Parathyroid adenoma (tissue), 2 donors: ENCODE results near the gene MUC4.

ENCODE experiments used
- H2AFZ ChIP-seq: fragments of 300-600 bp; sonication (generic); one replicate; pipeline ENCODE4 v1.7.0; 2017; ENCODE audit warnings: antibody characterized with exemption, mild to moderate bottlenecking
- H3K27ac ChIP-seq: fragments of 300-600 bp; sonication (generic); one replicate; pipeline ENCODE4 v1.7.0; 2017
- H3K27me3 ChIP-seq: fragments of 300-600 bp; sonication (generic); one replicate; pipeline ENCODE4 v1.7.0; 2017; ENCODE audit warnings: low read length; ENCODE audit not compliant: control insufficient read depth, insufficient read depth
- H3K36me3 ChIP-seq: fragments of 300-600 bp; sonication (generic); one replicate; pipeline ENCODE4 v1.7.0; 2017; ENCODE audit warnings: low read length; ENCODE audit not compliant: control insufficient read depth, insufficient read depth
- H3K4me1 ChIP-seq: fragments of 300-600 bp; sonication (generic); one replicate; pipeline ENCODE4 v1.7.0; 2017; ENCODE audit warnings: control low read depth
- H3K4me2 ChIP-seq: fragments of 300-600 bp; sonication (generic); one replicate; pipeline ENCODE4 v1.7.0; 2017; ENCODE audit warnings: low read length
- H3K4me3 ChIP-seq: fragments of 300-600 bp; sonication (generic); one replicate; pipeline ENCODE4 v1.7.0; 2017; ENCODE audit warnings: low read depth, low read length
- H3K79me2 ChIP-seq: fragments of 300-600 bp; sonication (generic); one replicate; pipeline ENCODE4 v1.7.0; 2017; ENCODE audit warnings: control low read depth
- H3K9ac ChIP-seq: fragments of 300-600 bp; sonication (generic); one replicate; pipeline ENCODE4 v1.7.0; 2017; ENCODE audit warnings: mild to moderate bottlenecking
- H3K9me3 ChIP-seq: fragments of 300-600 bp; sonication (generic); one replicate; pipeline ENCODE4 v1.7.0; 2017; ENCODE audit warnings: low read length; ENCODE audit not compliant: control insufficient read depth
- CTCF ChIP-seq: fragments of 300-600 bp; sonication (generic); IDR thresholded peaks from one replicate; pipeline ENCODE4 v1.7.0; 2017; ENCODE audit warnings: antibody characterized with exemption, mild to moderate bottlenecking
- donor health status: primary hyperparathyroidism.

MUC4 gene

GRCh38 chr3:195768831-195769303 is 42.9 kb downstream of the MUC4 start:
- Histone ChIP-seq H3K4me2 (no peak overlapping the region), H3K4me1 (no peaks in the 10 kb centered on the region), H3K4me3 (no peak overlapping the region), H3K27me3 (no peaks in the 10 kb centered on the region), H2AFZ (no peak overlapping the region), H3K9ac (no peak overlapping the region), H3K9me3 (no peaks in the 10 kb centered on the region), H3K27ac (no peak overlapping the region), H3K79me2 (no peaks in the 10 kb centered on the region), H3K36me3 (no peaks in the 10 kb centered on the region)
- no peak for TF ChIP-seq CTCF

GRCh38 chr3:195768414-195768813 is 43.3 kb downstream of the MUC4 start:
- H3K36me3 ChIP-seq, result no peaks in the 10 kb centered on the region
- H3K79me2 ChIP-seq, result no peaks in the 10 kb centered on the region
- H3K4me3 ChIP-seq, result no peak overlapping the region
- no peak overlapping the region for H3K4me2 ChIP-seq
- no peak for TF ChIP-seq CTCF
- no peak overlapping the region for H3K27ac ChIP-seq
- H3K27me3 ChIP-seq, result no peaks in the 10 kb centered on the region
- no peak overlapping the region for H3K9ac ChIP-seq
- no peaks in the 10 kb centered on the region for H3K9me3 ChIP-seq
- no peak overlapping the region for H2AFZ ChIP-seq
- no peaks in the 10 kb centered on the region for H3K4me1 ChIP-seq

GRCh38 chr3:195767792-195768191 is 43.9 kb downstream of the MUC4 start:
- TF ChIP-seq CTCF, result no peak
- Histone ChIP-seq H3K36me3 (no peaks in the 10 kb centered on the region), H2AFZ (no peak overlapping the region)

GRCh38 chr3:195766671-195767070 is 45.1 kb downstream of the MUC4 start:
- H3K27me3 ChIP-seq, result no peaks in the 10 kb centered on the region
- no peak for TF ChIP-seq CTCF
- no peak overlapping the region for H3K9ac ChIP-seq
- H3K4me3 ChIP-seq, result no peak overlapping the region
- H3K27ac ChIP-seq, result no peak overlapping the region
- no peaks in the 10 kb centered on the region for H3K79me2 ChIP-seq
- no peak overlapping the region for H2AFZ ChIP-seq
- H3K4me1 ChIP-seq, result no peaks in the 10 kb centered on the region
- H3K9me3 ChIP-seq, result no peaks in the 10 kb centered on the region
- H3K4me2 ChIP-seq, result no peak overlapping the region
- no peaks in the 10 kb centered on the region for H3K36me3 ChIP-seq

More at GRCh38 chr3:195767792-195768191, 43.9 kb downstream of the MUC4 start:
- Histone ChIP-seq H3K79me2 (no peaks in the 10 kb centered on the region), H3K27me3 (no peaks in the 10 kb centered on the region), H3K9ac (no peak overlapping the region), H3K9me3 (no peaks in the 10 kb centered on the region), H3K4me2 (no peak overlapping the region), H3K4me3 (no peak overlapping the region), H3K27ac (no peak overlapping the region), H3K4me1 (no peaks in the 10 kb centered on the region)

GRCh38 chr3:195764961-195765706 is 46.6 kb downstream of the MUC4 start:
- no peak for TF ChIP-seq CTCF
- H3K79me2 ChIP-seq, result no peaks in the 10 kb centered on the region

More at GRCh38 chr3:195764961-195765706, 46.6 kb downstream of the MUC4 start:
- Histone ChIP-seq H3K4me1 (no peaks in the 10 kb centered on the region), H2AFZ (no peak overlapping the region), H3K27me3 (no peaks in the 10 kb centered on the region), H3K9ac (no peak overlapping the region), H3K4me3 (no peak overlapping the region), H3K27ac (no peak overlapping the region), H3K36me3 (no peaks in the 10 kb centered on the region), H3K4me2 (no peak overlapping the region), H3K9me3 (no peaks in the 10 kb centered on the region)
